ENCODE measurements around the gene DYSF. TPM values are rescaled to one million over a fixed set of nuclear protein-coding genes. Genes with fewer than 3 reads are reported as not detected.

Gene DYSF
- total and polyA plus RNA-seq, 2 donors (not counting 3 experiments of a cell fraction or from before 2014, with no cell fraction given) = 50.9 to 152 TPM

- H3K4me2 ChIP-seq (ENCODE audit: insufficient read depth, low read length) = no peak overlapping the region
- no peaks in the 10 kb centered on the region for H3K9me3 ChIP-seq (replicated peaks; ENCODE audit: control insufficient read depth, insufficient read depth, low read length)
- H3K27ac ChIP-seq (ENCODE audit: insufficient read depth, low read depth, low read length) = no peak overlapping the region
- DNase-seq (ENCODE audit: low read depth, low spot score) = no peak
- H3K79me2 ChIP-seq (ENCODE audit: control insufficient read depth, insufficient read depth, low read length) = no peaks in the 10 kb centered on the region
- intact Hi-C loops (cut with micrococcal nuclease) = no loop called here
- TF ChIP-seq MYC (IDR thresholded peaks at IDR 0.05; ENCODE audit: low read depth, low read length) (no peak), FOS (IDR thresholded peaks at IDR 0.05; ENCODE audit: borderline replicate concordance, insufficient read depth, low read length) (no peak), GATA2 (IDR thresholded peaks at IDR 0.05; ENCODE audit: insufficient read depth, insufficient read length, low read depth, low read length) (no peak), CTCF (IDR thresholded peaks at IDR 0.05; ENCODE audit: extremely low read depth in 1 of 2, insufficient read depth in 1 of 2, low read depth in 1 of 2, low read length in 2 of 2) (no peak), MAX (IDR thresholded peaks at IDR 0.05; ENCODE audit: insufficient read depth, insufficient read length) (no peak), JUN (IDR thresholded peaks at IDR 0.05; ENCODE audit: borderline replicate concordance, insufficient read depth, insufficient read length, low read depth) (no peak), POLR2AphosphoS5 (IDR thresholded peaks at IDR 0.05; ENCODE audit: insufficient read depth, low read depth, low read length) (no peak), EZH2 (IDR thresholded peaks at IDR 0.05; ENCODE audit: borderline replicate concordance, low read depth, low read length, severe bottlenecking) (no peak), POLR2A (IDR thresholded peaks at IDR 0.05; ENCODE audit: low read depth, low read length) (no peak)
- H3K4me3 ChIP-seq (replicated peaks in 1 of 3; ENCODE audit: insufficient read depth in 1 of 3, low read depth in 1 of 3, low read length in 3 of 3) = no peak overlapping the region
- BruUV-seq (replicated peaks) = no TSS peak
- H3K4me1 ChIP-seq (ENCODE audit: control insufficient read depth, extremely low read depth, insufficient read depth, low read length) = no peaks in the 10 kb centered on the region
- POLR2A ChIA-PET = no interaction called here
- no peaks in the 10 kb centered on the region for H3K9me1 ChIP-seq (replicated peaks; ENCODE audit: control insufficient read depth, extremely low read depth, insufficient read depth, low read length)
- CTCF ChIA-PET = no interaction called here
- dilution Hi-C loops (cut with MboI; ENCODE audit: extremely low pct_ligation_motif_present, low sequenced_read_pairs) = no loop called here
- no peak overlapping the region for H3K9ac ChIP-seq (replicated peaks; ENCODE audit: extremely low read depth, insufficient read depth, low read length)
- H3K36me3 ChIP-seq (ENCODE audit: control insufficient read depth in 2 of 2, extremely low read depth in 1 of 2, insufficient read depth in 2 of 2, low read length in 2 of 2) = peaks cover 3 to 38% of the 10 kb centered on the region in 2 experiments
- H3K27me3 ChIP-seq (ENCODE audit: control insufficient read depth in 2 of 2, insufficient read depth in 2 of 2, low read length in 2 of 2) = no peaks in the 10 kb centered on the region
- H4K20me1 ChIP-seq (replicated peaks; ENCODE audit: control insufficient read depth, extremely low read depth, insufficient read depth, low read length) = no peaks in the 10 kb centered on the region
- no peak for FAIRE-seq
- H2AFZ ChIP-seq (ENCODE audit: low read depth, low read length) = no peak overlapping the region
Observed at GRCh38 chr2:71562518-71562917, 109.2 kb downstream of the DYSF start.

Measured in endothelial cell of umbilical vein (primary cell).